OCI-LY7 (cell line): ENCODE results near the gene DENND1A. TPM values are rescaled to one million over a fixed set of nuclear protein-coding genes. Genes with fewer than 3 reads are reported as not detected.

ENCODE experiments used
- BruUV-seq: library from RNA; stranded (reverse); fragments of 400-500 nt; replicated peaks from 2 replicates; lab custom pipeline; 2021; lab: Mats Ljungman, UMichigan
- CTCF ChIA-PET: fragments of 300-600 bp; sonication (Branson Sonifier 250); formaldehyde crosslinking; loops from one replicate; lab custom pipeline; 2022; ENCODE audit warnings: antibody characterized with exemption; ENCODE audit not compliant: unreplicated experiment; lab: Charles Lee
- POLR2A ChIA-PET: fragments of 300-600 bp; sonication (Branson Sonifier 250); formaldehyde crosslinking; loops from one replicate; lab custom pipeline; 2022; ENCODE audit warnings: antibody characterized with exemption; lab: Charles Lee
- DNase-seq: peaks from one replicate; pipeline ENCODE4 v3.0.0-alpha.2; 2015; ENCODE audit warnings: low spot score
- H2AFZ ChIP-seq: fragments of 200-600 bp; sonication (generic), shearing (Covaris generic); 2 replicates; pipeline ENCODE4 v1.6.1; 2014; ENCODE audit warnings: mild to moderate bottlenecking, antibody characterized with exemption, low read length, moderate library complexity
- H3K27ac ChIP-seq: fragments of 200-600 bp; sonication (generic); 2 replicates; pipeline ENCODE4 v1.5.1; 2014; ENCODE audit warnings: mixed run types, low read depth, mild to moderate bottlenecking, moderate library complexity, low read length, inconsistent platforms; ENCODE audit not compliant: poor library complexity, severe bottlenecking
- H3K36me3 ChIP-seq: fragments of 200-600 bp; sonication (generic); 2 replicates; pipeline ENCODE4 v1.6.1; 2014; ENCODE audit warnings: mild to moderate bottlenecking, antibody characterized with exemption, low read length, moderate library complexity, mixed read lengths; ENCODE audit not compliant: insufficient read depth
- H3K4me1 ChIP-seq: fragments of 200-600 bp; sonication (generic); 2 replicates; pipeline ENCODE4 v1.5.1; 2014; ENCODE audit warnings: mild to moderate bottlenecking, low read length; ENCODE audit not compliant: insufficient read depth, poor library complexity, severe bottlenecking
- H3K4me2 ChIP-seq: fragments of 200-600 bp; sonication (generic); 2 replicates; pipeline ENCODE4 v1.6.1; 2014; ENCODE audit warnings: mild to moderate bottlenecking, low read length
- H3K4me3 ChIP-seq: fragments of 200-600 bp; sonication (generic); 2 replicates; pipeline ENCODE4 v1.5.1; 2014; ENCODE audit warnings: mild to moderate bottlenecking, low read depth, low read length; ENCODE audit not compliant: poor library complexity, severe bottlenecking
- H3K79me2 ChIP-seq: fragments of 200-600 bp; sonication (generic); 2 replicates; pipeline ENCODE4 v1.6.1; 2016; ENCODE audit warnings: low read depth, mild to moderate bottlenecking, low read length, moderate library complexity, mixed read lengths; ENCODE audit not compliant: insufficient read depth
- H3K9me2 ChIP-seq: fragments of 200-600 bp; sonication (generic); 2 replicates; pipeline ENCODE4 v1.6.1; 2016; ENCODE audit warnings: mild to moderate bottlenecking, low read length, mixed read lengths; ENCODE audit not compliant: insufficient read depth
- H3K9me3 ChIP-seq: fragments of 200-600 bp; sonication (generic); 2 replicates; pipeline ENCODE4 v1.6.1; 2014; ENCODE audit warnings: mild to moderate bottlenecking, mixed run types, low read length, mixed read lengths
- H4K20me1 ChIP-seq: fragments of 200-600 bp; sonication (generic); 2 replicates; pipeline ENCODE4 v1.6.1; 2014; ENCODE audit warnings: mild to moderate bottlenecking, antibody characterized with exemption, low read length, moderate library complexity, mixed read lengths; ENCODE audit not compliant: insufficient read depth
- CTCF ChIP-seq: fragments of 200-600 bp; sonication (generic); conservative IDR thresholded peaks from 2 replicates; pipeline ENCODE4 v1.5.1; 2014; ENCODE audit warnings: mild to moderate bottlenecking, antibody characterized with exemption, low read length, moderate library complexity, mixed read lengths
- EZH2phosphoT487 ChIP-seq: fragments of 200-600 bp; sonication (generic); IDR thresholded peaks from 2 replicates; pipeline ENCODE4 v1.6.1; 2018; ENCODE audit warnings: low read depth, borderline replicate concordance, mild to moderate bottlenecking, mixed run types, antibody characterized with exemption, low read length, moderate library complexity, mixed read lengths
- intact Hi-C: fragments of 100-400 bp; cut with micrococcal nuclease; formaldehyde crosslinking; loops from one replicate; pipeline ENCODE4 v1.10.0; 2022; ENCODE audit not compliant: unreplicated experiment
- total RNA-seq, 2 experiments: library from RNA; depleted of rRNA in 1 of 2; stranded (reverse); fragments of >200 nt in 1 of 2; shearing (Covaris generic) in 1 of 2; gene quantifications; 2 replicates each; pipeline ENCODE4 v1.2.3, GENCODE V29; 2014 to 2022

DENND1A gene
- total RNA-seq, 2 experiments from 2014 or later: 17.9 to 36.3 TPM

- intact Hi-C loops: no loop called here
- no peak for TF ChIP-seq CTCF
- TF ChIP-seq EZH2phosphoT487: no peak
- DNase-seq: no peak
- ChIA-PET POLR2A (interaction anchor here (0.6 to 2.3 kb wide), 4 partner anchors 9 to 245 kb away, joined by 3 to 11 read pairs (median 3); no protein-coding TSS in a partner anchor), CTCF (interaction anchor here (0.6 kb wide), 1 partner anchor 49 kb away, joined by 3 read pairs; no protein-coding TSS in a partner anchor)
- H3K4me1 ChIP-seq: peaks cover 43% of the 10 kb centered on the region
- H3K4me3 ChIP-seq: no peak overlapping the region
- BruUV-seq: no TSS peak
- no peak overlapping the region for H2AFZ ChIP-seq
- no peak overlapping the region for H3K27ac ChIP-seq
- no peaks in the 10 kb centered on the region; the same call in 1 of the 2 replicates for H3K36me3 ChIP-seq
- H3K9me3 ChIP-seq: no peaks in the 10 kb centered on the region
- no peaks in the 10 kb centered on the region for H3K79me2 ChIP-seq
- peak overlapping the region; percentile 68 for H3K4me2 ChIP-seq
- no peaks in the 10 kb centered on the region for H3K9me2 ChIP-seq
- H4K20me1 ChIP-seq: no peaks in the 10 kb centered on the region; the same call in 1 of the 2 replicates
These were observed 244.3 kb downstream of the DENND1A start for GRCh38 chr9:123685489-123686083.

- Histone ChIP-seq H3K4me3 (peak overlapping the region; percentile 22), H3K4me1 (peaks cover 53% of the 10 kb centered on the region), H4K20me1 (no peaks in the 10 kb centered on the region; the same call in 1 of the 2 replicates), H3K79me2 (no peaks in the 10 kb centered on the region), H2AFZ (no peak overlapping the region), H3K36me3 (no peaks in the 10 kb centered on the region; the same call in 1 of the 2 replicates), H3K27ac (peak overlapping the region; percentile 41), H3K4me2 (peak overlapping the region; percentile 68), H3K9me3 (no peaks in the 10 kb centered on the region), H3K9me2 (no peaks in the 10 kb centered on the region)
- intact Hi-C loops: no loop called here
- ChIA-PET POLR2A (interaction anchor here (0.8 to 2.3 kb wide), 4 partner anchors 10 to 150 kb away, joined by 3 to 11 read pairs (median 4); no protein-coding TSS in a partner anchor), CTCF (no interaction called here)
- peak; percentile 81 for DNase-seq
- BruUV-seq: no TSS peak
- TF ChIP-seq CTCF: no peak
- TF ChIP-seq EZH2phosphoT487: no peak
These were observed 245.4 kb downstream of the DENND1A start for GRCh38 chr9:123684393-123685149.
